Prostate gland (tissue), 2 donors: ENCODE measurements around the gene ARPC5.

Source experiments
- CTCF ChIP-seq, 4 experiments: fragments of 200-600 bp in 2 of 4; fragments of 450-650 bp in 2 of 4; sonication (generic) in 2 of 4; IDR thresholded peaks; 1 replicate in 3 of 4; 2 replicates in 1 of 4; pipeline ENCODE4 v1.5.1; 2016 to 2019; ENCODE audit warnings: antibody characterized with exemption in 4 of 4, mild to moderate bottlenecking in 2 of 4, moderate library complexity in 2 of 4
- POLR2A ChIP-seq: fragments of 450-650 bp; IDR thresholded peaks from one replicate; pipeline ENCODE4 v1.6.1; 2016; ENCODE audit warnings: antibody characterized with exemption, mild to moderate bottlenecking

GRCh38 chr1:183620311-183620710, 15.3 kb downstream of the ARPC5 start:
- TF ChIP-seq CTCF (IDR thresholded peaks at IDR 0.05) (no peak), POLR2A (no peak)
